HG03432 (cell line): ENCODE results near the gene UNC13C.

Experiments
- ATAC-seq: cut with Tn5 transposase; IDR thresholded peaks from one replicate; pipeline ENCODE4 v1.9.1; 2021; ENCODE audit warnings: mild to moderate bottlenecking, moderate library complexity; ENCODE audit not compliant: unreplicated experiment

The UNC13C gene

GRCh38 chr15:54282228-54282836 lies 304.1 kb downstream of the UNC13C start:
- ATAC-seq, result no peak

- ATAC-seq, result no peak
These were observed 309.8 kb downstream of the UNC13C start for GRCh38 chr15:54288049-54288448.

- peak; percentile 90 for ATAC-seq
These were observed 311.4 kb downstream of the UNC13C start for GRCh38 chr15:54289590-54290136.

GRCh38 chr15:54298396-54298795 lies 320.2 kb downstream of the UNC13C start:
- no peak for ATAC-seq

- ATAC-seq, result no peak
These were observed 326.1 kb downstream of the UNC13C start for GRCh38 chr15:54304321-54304720.

GRCh38 chr15:54305138-54305537 lies 326.9 kb downstream of the UNC13C start:
- ATAC-seq, result no peak

GRCh38 chr15:54307252-54307902 lies 329.1 kb downstream of the UNC13C start:
- ATAC-seq, result peak; percentile 48

GRCh38 chr15:54307926-54308325 lies 329.7 kb downstream of the UNC13C start:
- no peak for ATAC-seq

GRCh38 chr15:54312528-54312927 lies 334.3 kb downstream of the UNC13C start:
- ATAC-seq, result no peak

GRCh38 chr15:54321426-54321825 lies 343.2 kb downstream of the UNC13C start:
- ATAC-seq, result no peak

- no peak for ATAC-seq
These were observed 344.1 kb downstream of the UNC13C start for GRCh38 chr15:54322341-54322740.

- ATAC-seq, result no peak
These were observed 367.1 kb downstream of the UNC13C start for GRCh38 chr15:54345301-54345700.

GRCh38 chr15:54345827-54346226 lies 367.6 kb downstream of the UNC13C start:
- ATAC-seq, result no peak

- ATAC-seq, result peak; percentile 71
These were observed 369.0 kb downstream of the UNC13C start for GRCh38 chr15:54347082-54347827.

GRCh38 chr15:54353726-54354125 lies 375.5 kb downstream of the UNC13C start:
- ATAC-seq, result no peak

- ATAC-seq, result no peak
These were observed 376.1 kb downstream of the UNC13C start for GRCh38 chr15:54354341-54354740.

GRCh38 chr15:54364961-54365360 lies 386.7 kb downstream of the UNC13C start:
- ATAC-seq, result no peak

- no peak for ATAC-seq
These were observed 395.1 kb downstream of the UNC13C start for GRCh38 chr15:54373332-54373731.

GRCh38 chr15:54374184-54374952 lies 396.1 kb downstream of the UNC13C start:
- no peak for ATAC-seq

- no peak for ATAC-seq
These were observed 409.6 kb downstream of the UNC13C start for GRCh38 chr15:54387799-54388198.

GRCh38 chr15:54388746-54389145 lies 410.5 kb downstream of the UNC13C start:
- no peak for ATAC-seq
